Neural cell (in vitro differentiated cells): ENCODE results near the gene ELAC1.

ENCODE experiments used
- CTCF ChIP-seq: fragments of 450-650 bp; IDR thresholded peaks from 2 replicates; pipeline ENCODE4 v1.5.1; 2014; ENCODE audit warnings: antibody characterized with exemption, mild to moderate bottlenecking, moderate library complexity; ENCODE audit not compliant: poor library complexity, severe bottlenecking
- EP300 ChIP-seq: fragments of 450-650 bp; conservative IDR thresholded peaks from 2 replicates; pipeline ENCODE4 v1.6.1; 2014; ENCODE audit warnings: antibody characterized with exemption, mild to moderate bottlenecking, moderate library complexity; ENCODE audit not compliant: poor library complexity, severe bottlenecking
- EZH2 ChIP-seq: fragments of 200-600, 300-800 bp; shearing (Covaris generic), sonication (generic); IDR thresholded peaks from 2 replicates; pipeline ENCODE4 v1.6.1; 2014; ENCODE audit warnings: antibody characterized with exemption, low read length, borderline replicate concordance, mild to moderate bottlenecking; ENCODE audit not compliant: insufficient read depth, poor library complexity, severe bottlenecking
- RAD21 ChIP-seq: fragments of 450-650 bp; conservative IDR thresholded peaks from 2 replicates; pipeline ENCODE4 v1.6.1; 2014; ENCODE audit warnings: antibody characterized with exemption, mild to moderate bottlenecking, moderate library complexity

- TF ChIP-seq RAD21 (no peak), CTCF (no peak), EP300 (no peak), EZH2 (no peak)
Measured at GRCh38 chr18:51028201-51028805, 60.5 kb downstream of the ELAC1 start.
